HG03354 (cell line): ENCODE data around the gene SH3TC1.

Experiments
- ATAC-seq: cut with Tn5 transposase; IDR thresholded peaks from one replicate; pipeline ENCODE4 v1.9.1; 2021; ENCODE audit warnings: mild to moderate bottlenecking; ENCODE audit not compliant: unreplicated experiment, poor library complexity, severe bottlenecking

SH3TC1 gene

DNA sequence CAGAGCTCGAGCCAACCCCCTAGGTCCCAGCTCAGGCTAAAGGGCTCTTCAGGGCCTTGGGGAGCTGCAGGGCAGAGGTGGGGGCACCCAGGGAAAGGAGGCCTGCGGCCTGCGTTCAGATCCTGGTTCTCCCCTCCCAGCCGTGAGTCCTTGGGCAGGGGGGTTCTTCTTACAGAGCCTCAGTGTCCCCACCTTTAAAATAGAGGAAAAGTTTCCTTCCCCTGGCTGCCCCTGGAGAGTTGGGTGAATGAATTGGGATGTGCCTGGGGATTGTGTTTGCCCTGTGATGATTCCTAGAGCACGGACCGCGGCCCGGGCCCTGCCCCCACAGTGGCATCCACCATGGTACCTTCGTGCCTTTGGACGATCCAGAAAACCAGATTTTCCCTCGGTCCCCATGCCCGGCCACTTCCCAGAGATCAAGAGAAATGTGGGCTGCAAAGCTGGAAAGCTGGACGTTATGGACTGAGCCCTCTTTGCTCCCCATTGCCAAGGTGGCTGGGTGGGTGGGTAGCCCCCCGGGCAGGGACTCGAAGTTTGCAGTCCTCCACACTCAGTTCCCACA, 81.9 kb downstream of the SH3TC1 start:
- ATAC-seq: no peak

DNA sequence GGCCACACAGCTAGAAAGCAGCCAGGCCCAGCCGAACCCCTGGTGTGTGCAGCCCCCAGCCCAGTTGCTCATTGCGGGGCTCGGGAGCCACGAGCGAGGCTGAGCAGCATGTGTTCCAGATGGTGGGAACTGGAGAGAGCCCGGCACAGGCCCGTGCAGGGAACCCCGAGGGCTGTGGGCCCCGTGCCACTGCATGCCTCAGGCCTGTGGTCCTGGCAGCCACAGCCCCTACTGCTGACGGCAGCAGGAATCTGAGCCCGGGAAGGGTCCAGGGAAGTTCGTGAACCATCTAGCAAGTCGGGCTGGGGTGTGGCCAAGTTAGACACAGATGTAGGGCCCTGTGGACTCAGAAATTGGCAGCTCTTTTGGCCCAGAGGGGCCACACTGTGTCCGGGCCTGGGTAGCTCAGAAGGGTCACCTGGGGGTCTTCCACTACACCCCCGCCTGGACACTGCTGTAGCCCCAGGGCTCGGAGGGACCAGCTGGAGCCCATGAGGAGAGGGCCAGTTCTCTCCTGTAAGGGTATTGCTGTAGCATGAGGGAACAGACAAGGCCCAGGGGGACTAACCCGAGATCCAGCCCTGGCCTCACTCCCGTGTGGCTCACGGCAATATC, 82.5 kb downstream of the SH3TC1 start:
- ATAC-seq: no peak

DNA sequence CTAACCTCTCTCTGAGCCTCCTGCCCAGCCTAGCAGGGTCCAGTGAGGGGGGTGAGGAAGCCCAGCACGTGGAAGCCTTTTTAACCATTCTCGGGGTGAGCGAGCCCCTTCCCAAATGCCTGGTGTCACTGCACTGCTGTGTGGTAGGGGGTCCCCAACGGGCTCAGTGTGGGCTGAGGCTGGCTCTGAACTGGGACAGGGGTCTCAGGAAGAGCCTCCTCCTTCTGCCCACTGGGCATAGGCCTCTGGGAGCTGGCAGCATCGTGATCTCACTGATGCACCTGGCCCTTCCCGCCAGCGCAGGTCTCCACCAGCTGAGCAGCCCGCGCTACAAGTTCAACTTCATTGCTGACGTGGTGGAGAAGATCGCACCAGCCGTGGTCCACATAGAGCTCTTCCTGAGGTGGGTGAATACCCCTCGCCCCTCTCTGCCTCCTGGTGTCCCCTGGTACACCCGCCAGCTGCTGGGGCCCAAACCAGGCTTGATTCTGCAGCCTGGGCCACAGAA, 83.1 kb downstream of the SH3TC1 start:
- no peak for ATAC-seq

DNA sequence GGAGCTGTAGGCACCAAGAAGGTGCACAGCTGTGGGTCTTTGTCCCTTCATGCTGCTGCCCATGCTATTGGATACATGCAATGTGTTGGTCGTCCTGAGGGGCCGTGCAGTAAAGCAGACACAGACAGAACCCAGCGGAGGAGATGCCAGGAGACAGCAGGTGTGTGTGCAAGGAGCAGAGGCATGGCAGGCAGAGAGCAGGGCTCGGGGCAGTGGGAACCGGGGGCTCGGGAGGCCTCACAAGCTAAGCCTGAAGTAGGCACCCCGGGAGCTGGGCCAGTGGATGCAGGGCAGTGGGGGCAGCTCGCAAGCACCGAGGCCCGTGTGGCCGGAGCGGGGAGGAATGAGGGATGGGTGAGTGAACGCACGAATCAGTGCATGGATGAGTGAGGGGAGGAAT, 83.7 kb downstream of the SH3TC1 start:
- no peak for ATAC-seq

DNA sequence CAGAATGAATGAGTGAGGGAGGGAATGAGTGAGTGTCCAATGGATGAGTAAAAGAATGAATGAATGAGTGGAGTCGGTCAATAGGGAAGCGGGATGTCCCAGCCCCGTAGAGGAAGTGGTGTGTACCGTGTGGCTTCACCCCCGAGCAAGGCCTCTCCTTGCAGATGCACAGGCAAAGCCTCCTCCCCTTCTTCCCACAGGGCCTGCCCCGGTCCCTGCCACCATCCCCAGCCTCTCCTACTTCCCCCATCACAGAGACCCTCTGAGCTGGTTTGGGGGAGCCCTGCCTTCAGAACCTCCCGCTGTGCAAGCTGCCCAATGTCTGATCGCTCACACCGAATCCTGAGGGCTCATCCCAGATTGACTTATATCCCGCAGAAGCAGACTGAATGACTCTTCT, 84.1 kb downstream of the SH3TC1 start:
- no peak for ATAC-seq

DNA sequence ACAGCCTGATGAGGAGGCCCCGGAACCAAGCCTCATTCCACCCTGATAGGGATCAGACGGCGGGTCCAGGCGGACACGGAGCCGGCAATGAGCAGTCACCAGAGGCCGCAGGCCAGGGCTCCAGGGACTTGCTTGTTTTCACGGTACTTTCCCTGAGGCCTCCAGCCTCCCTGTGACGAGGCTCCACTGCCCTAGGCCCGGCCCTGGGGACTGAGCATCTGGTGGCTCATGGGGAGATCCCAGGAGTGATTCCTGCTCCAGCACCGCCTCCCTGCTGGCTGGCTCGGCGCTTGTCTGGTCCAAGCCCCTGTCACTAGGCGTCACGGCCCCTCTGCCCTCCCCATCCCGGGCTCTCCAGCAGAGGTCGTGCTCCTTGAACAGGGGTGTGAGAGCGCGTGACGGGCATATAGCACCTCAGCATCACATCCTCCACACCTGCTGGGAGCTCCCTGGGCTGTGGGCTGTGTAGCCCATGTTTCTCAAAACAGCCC, 84.6 kb downstream of the SH3TC1 start:
- no peak for ATAC-seq

DNA sequence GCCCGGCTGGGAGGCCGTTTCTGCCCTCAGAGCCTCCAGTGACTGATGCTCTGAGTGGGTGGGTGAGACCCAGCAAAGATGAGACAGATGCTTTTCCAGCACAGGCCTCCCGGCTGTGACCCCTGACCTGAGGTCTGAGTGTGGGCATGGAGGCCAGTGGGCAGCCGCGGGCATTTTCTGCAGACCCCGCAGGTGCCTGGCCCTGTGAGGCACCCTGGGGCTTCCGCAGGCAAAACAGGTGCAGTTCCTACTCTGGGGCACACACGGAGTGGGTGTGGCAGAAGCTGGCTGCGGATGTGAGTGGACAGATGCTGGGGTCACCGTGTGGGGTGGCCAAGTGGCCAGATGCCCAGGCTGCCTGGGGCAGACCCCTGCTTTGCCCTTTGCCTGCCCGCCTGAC, 85.3 kb downstream of the SH3TC1 start:
- ATAC-seq: no peak

DNA sequence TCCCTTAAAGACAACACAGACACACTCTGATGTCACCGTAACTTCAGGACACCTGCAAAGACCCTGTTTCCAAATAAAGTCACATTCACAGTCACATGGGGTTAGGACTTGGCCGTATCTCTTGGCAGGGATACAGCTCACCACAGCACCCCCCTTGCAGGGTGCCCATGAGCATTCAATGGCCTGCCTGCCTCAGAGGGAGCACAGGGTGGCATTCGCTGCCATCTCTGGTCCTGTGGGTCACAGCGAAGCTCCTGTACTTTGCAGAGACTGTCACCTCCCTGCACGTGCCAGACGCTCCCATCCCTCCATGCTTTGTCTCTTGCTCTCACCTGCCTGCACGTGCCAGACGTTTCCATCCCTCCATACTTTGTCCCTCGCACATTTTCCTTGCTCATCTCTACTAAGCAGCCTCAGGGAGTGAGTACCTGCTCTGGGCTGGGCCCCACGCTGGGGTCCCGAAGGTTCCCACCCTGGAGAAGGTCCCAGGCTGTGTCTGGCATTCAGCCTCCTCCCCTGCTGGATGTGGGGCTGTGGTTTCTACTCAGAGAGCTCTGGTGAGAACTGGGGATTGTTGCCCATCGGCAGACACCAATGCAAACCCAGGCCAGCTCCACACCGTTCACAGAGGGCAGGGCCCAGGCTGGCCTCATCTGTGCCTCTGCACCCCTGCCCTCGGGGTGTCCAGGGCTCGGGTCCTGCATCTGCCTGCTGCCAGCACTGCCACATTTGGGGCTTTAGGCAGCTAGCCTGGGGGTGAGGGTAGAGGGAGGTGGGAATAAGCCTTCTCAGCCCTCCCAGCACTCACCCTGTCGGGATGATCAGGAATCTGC, 86.3 kb downstream of the SH3TC1 start:
- no peak for ATAC-seq

DNA sequence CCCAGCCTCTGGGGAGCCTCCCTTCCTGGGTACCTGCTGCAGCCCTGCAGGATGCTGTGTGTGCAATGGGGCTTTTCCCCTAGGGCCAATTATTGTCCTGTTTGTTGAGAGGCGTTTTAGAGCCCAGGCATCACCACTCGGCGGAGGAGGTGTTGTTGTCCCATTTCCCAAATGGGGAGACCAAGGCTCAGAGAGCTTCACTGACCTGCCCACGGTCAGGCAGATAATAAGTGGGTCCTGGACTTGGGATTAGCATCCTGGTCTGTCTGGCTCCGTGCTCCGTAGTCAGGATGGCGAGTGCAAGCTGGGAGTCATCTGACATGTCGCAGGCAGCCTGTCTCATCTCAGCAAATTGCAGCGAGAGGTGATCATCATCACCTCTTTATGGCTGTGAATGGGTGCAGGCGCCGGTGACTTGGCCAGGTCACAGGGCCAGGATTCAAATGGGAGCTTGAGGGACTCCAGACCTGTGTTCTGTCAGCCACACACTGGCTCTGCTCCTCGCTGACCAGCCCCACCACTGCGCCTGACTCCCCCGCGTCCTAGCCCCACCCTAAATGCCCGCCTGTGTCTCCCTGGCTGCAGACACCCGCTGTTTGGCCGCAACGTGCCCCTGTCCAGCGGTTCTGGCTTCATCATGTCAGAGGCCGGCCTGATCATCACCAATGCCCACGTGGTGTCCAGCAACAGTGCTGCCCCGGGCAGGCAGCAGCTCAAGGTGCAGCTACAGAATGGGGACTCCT, 87.1 kb downstream of the SH3TC1 start:
- ATAC-seq: no peak

DNA sequence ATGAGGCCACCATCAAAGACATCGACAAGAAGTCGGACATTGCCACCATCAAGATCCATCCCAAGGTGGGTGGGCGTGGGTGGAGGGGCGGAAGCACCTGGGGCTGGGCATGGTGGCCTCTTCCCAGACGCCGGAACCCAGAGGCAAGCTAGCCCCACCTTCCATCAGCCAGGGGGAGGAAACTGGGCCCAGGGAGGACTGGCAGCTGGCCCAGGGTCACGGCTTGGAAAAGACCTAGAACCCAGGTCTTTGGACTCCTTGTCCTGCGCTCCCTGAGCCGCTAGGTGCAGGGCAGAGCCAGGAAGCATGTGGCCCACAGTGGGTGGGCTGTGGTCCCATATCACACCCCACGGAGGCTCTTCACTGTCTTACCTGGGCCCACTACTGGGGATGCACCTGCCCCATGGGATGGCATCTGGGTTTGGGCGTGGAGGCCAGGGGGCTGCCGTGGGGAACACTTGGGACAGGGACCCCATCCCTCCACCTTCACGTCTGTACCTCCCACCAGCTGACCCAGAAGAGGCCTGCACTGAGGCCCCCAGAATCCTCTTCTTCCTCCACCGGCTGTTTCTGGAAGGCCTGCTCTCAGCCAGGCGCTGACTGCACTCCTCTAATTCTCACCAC, 87.7 kb downstream of the SH3TC1 start:
- ATAC-seq: no peak

DNA sequence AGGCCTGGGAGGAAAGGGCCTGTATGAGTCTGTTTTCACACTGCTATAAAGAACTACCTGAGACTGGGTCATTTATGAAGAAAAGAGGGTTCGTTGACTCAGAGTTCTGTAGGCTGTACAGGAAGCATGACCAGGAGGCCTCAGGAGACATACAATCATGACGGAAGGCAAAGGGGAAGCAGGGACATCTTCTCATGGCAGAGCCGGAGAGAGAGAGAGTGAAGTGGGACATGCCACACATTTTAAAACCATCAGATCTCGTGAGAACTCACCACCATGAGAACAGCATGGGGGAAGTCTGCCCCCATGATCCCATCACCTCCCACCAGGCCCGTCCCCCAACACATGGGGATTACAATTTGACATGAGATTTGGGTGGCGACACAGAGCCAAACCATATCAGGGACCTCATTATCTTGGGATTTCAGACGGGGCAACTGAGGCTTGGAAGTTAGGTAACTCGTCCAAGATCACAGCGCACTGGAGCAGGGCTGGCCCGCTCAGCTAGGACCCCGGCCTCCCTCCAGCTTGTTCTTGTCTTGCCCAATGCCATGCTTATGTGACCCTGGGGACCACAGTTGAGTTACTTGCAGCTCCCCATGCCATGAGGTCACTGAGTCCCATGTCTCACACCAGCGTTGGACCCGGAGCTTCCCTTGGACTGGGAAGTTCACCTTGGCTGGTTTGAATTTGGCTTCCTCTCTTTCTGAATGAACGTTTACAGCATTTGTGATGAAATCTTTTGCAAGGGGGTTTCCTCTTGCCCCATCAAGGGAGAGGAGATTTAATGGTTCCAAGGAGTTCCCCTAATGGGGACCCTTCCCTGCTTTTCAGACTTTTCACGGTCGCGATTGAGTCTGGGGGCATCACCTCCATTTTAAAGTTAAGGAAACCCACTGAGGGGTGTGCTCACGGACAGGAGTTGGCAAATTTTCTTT, 88.5 kb downstream of the SH3TC1 start:
- ATAC-seq: no peak

DNA sequence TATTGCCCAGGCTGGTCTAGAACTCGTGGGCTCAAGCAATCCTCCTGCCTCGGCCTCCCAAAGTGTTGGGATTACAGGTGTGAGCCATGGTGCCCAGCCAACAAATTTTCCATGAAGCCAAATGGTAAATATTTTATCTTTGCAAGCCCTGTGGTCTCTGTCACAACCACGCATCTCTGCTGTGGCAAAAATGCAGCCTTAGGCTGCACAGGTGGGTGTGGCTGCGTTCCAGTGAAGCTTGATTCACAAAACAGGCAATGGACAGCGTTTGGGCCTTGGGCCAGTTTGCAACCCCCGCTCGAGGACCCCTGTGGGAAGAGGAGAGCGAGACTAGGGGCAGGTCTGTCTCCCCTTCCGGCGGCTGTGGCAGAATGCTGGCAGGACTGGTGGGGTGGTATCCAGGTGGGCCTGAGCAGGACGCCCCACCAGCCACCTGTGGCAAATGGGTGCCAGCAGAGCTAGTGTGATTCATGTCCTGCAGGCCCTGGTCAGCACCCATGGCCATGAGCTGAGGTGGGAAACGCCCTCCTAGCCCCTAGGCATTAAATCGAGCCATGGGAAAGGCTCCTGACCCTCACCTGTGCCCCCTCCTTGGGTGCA, 90.2 kb downstream of the SH3TC1 start:
- no peak for ATAC-seq

DNA sequence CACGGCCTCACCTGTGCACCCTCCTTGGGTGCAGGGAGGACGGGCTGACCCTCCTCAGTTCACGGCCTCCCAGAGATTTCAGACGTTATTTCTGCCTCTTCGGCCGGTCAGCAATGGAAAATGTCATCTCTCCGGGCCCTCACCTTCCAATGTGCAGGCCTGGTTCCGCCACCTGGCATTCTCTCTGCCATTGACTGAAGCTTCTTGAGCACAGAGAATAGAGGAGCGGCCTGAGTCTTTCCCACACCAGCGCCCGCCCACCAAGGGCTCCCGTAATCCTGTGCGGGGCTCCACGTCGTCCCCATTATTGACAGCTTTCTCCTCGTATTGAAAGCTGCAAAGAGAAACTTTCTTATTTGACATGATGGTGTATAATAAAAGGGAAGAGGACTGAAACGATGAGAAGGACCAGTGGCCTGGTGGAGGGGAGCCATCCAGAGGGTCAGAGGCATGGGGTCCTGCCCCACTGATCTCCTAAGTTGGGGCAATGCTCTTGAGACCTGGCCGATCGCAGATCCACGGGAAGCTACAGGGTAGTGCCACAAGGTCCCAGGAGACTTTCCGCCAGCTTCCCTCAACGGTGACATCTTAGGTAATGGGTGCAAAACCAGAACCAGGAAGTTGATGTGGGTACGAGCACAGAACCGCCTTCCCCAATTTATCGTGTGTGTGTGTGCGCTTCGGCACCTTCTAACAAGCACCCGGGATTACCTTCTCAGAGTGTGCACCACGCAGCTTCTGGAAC, 91.0 kb downstream of the SH3TC1 start:
- ATAC-seq: no peak

DNA sequence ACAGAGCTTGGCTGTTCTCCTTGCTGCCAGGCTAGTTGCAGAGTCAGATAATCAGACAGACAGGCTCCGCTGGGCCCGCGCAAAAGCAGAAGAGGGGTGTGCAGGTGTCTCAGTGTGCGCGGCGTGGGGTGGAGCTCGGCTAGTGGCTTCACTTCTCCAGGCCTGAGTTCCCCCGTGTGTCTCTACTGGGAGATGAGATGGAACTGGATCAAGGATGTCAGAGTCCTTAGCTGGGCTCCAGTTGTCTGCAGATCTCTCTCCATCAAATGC, 91.5 kb downstream of the SH3TC1 start:
- no peak for ATAC-seq
